Common myeloid progenitor, CD34-positive (primary cell): ENCODE measurements around the gene WDFY4.

ENCODE experiments used
- CTCF ChIA-PET: fragments of 350-600 bp; sonication (Branson Sonifier 250); formaldehyde crosslinking; loops from one replicate; lab custom pipeline; 2021; ENCODE audit warnings: antibody characterized with exemption; lab: Charles Lee
- POLR2A ChIA-PET: fragments of 350-600 bp; sonication (Branson Sonifier 250); formaldehyde crosslinking; loops from one replicate; lab custom pipeline; 2021; ENCODE audit warnings: antibody characterized with exemption; lab: Charles Lee
- DNase-seq, 3 donors: peaks; one replicate each; pipeline versions ENCODE4 v3.0.0 to v3.0.0-alpha.2; 2013
- H3K27ac ChIP-seq, 2 experiments: 1 replicate in 1 of 2; 2 replicates in 1 of 2; pipeline ENCODE4 v1.7.0; 2013; ENCODE audit warnings: inconsistent platforms in 2 of 2, low read length in 2 of 2, mild to moderate bottlenecking in 2 of 2, low read depth in 1 of 2, moderate library complexity in 1 of 2; ENCODE audit not compliant: severe bottlenecking in 2 of 2, insufficient read depth in 1 of 2, poor library complexity in 1 of 2
- H3K27me3 ChIP-seq, 5 experiments: replicated peaks in 2 of 5; 1 replicate in 3 of 5; 2 replicates in 2 of 5; pipeline versions ENCODE4 v1.6.1 to v1.7.0; 2013; ENCODE audit warnings: low read length in 4 of 5, mild to moderate bottlenecking in 2 of 5, moderate library complexity in 2 of 5, inconsistent platforms in 1 of 5; ENCODE audit not compliant: insufficient read depth in 5 of 5, control insufficient read depth in 4 of 5
- H3K36me3 ChIP-seq, 4 experiments: 1 replicate in 2 of 4; 2 replicates in 2 of 4; pipeline versions ENCODE4 v1.6.1 to v1.7.0; 2013; ENCODE audit warnings: low read length in 3 of 4, control low read depth in 1 of 4, mild to moderate bottlenecking in 1 of 4; ENCODE audit not compliant: control insufficient read depth in 4 of 4, insufficient read depth in 4 of 4
- H3K4me1 ChIP-seq, 4 experiments: 1 replicate in 3 of 4; 2 replicates in 1 of 4; pipeline versions ENCODE4 v1.6.1 to v1.7.1; 2013; ENCODE audit warnings: low read length in 3 of 4, mild to moderate bottlenecking in 3 of 4, control low read depth in 1 of 4, inconsistent platforms in 1 of 4, moderate library complexity in 1 of 4; ENCODE audit not compliant: control insufficient read depth in 4 of 4, insufficient read depth in 4 of 4; ENCODE audit errors: control extremely low read depth in 1 of 4
- H3K4me3 ChIP-seq, 7 experiments: 1 replicate in 4 of 7; 2 replicates in 3 of 7; pipeline versions ENCODE4 v1.5.1 to v1.7.0; 2013; ENCODE audit warnings: mild to moderate bottlenecking in 7 of 7, low read length in 6 of 7, moderate library complexity in 6 of 7, inconsistent platforms in 2 of 7, low read depth in 2 of 7, control low read depth in 1 of 7; ENCODE audit not compliant: insufficient read depth in 4 of 7, control insufficient read depth in 1 of 7; ENCODE audit errors: extremely low read depth in 1 of 7
- H3K9me3 ChIP-seq, 5 experiments: 1 replicate in 4 of 5; 2 replicates in 1 of 5; pipeline versions ENCODE4 v1.6.1 to v1.7.1; 2013; ENCODE audit warnings: low read length in 4 of 5, mild to moderate bottlenecking in 2 of 5, inconsistent platforms in 1 of 5, low read depth in 1 of 5, moderate library complexity in 1 of 5; ENCODE audit not compliant: control insufficient read depth in 4 of 5, insufficient read depth in 2 of 5; ENCODE audit errors: control extremely low read depth in 1 of 5
- WGBS: methylation state at CpG from one replicate; pipeline ENCODE4 v1.1.5; 2013; ENCODE audit not compliant: insufficient coverage; 5-methylcytosine and 5-hydroxymethylcytosine counted together

Gene WDFY4

GRCh38 chr10:48735836-48736390 is 51.2 kb downstream of the WDFY4 start:
- Histone ChIP-seq H3K4me3 (no peak overlapping the region), H3K9me3 (no peaks in the 10 kb centered on the region), H3K27ac (no peak overlapping the region), H3K27me3 (no peaks in the 10 kb centered on the region), H3K4me1 (no peaks in the 10 kb centered on the region), H3K36me3 (peaks cover 38 to 96% (median 63%) of the 10 kb centered on the region in 4 experiments)
- POLR2A ChIA-PET = no interaction called here
- no peak for DNase-seq
- CTCF ChIA-PET = no interaction called here
- 98% methylated on average over 7 of the region's 8 CpGs for WGBS

- Histone ChIP-seq H3K4me3 (no peak overlapping the region), H3K27ac (no peak overlapping the region), H3K9me3 (no peaks in the 10 kb centered on the region), H3K4me1 (no peaks in the 10 kb centered on the region), H3K36me3 (peaks cover 32 to 94% (median 60%) of the 10 kb centered on the region in 4 experiments), H3K27me3 (no peaks in the 10 kb centered on the region)
- no CpG with 5 or more reads among the region's 1 CpG for WGBS
- no peak for DNase-seq
- POLR2A ChIA-PET = no interaction called here
- CTCF ChIA-PET = interaction anchor here (1.3 kb wide), 1 partner anchor 78 kb away, joined by 4 read pairs; no protein-coding TSS in a partner anchor
Measured at GRCh38 chr10:48736596-48736995, 51.9 kb downstream of the WDFY4 start.

GRCh38 chr10:48737886-48738285 is 53.2 kb downstream of the WDFY4 start:
- Histone ChIP-seq H3K4me1 (no peaks in the 10 kb centered on the region), H3K27me3 (no peaks in the 10 kb centered on the region), H3K27ac (no peak overlapping the region), H3K36me3 (peaks cover 29 to 94% (median 56%) of the 10 kb centered on the region in 4 experiments), H3K4me3 (no peak overlapping the region), H3K9me3 (no peaks in the 10 kb centered on the region)
- WGBS = 100% methylated on average over 2 of the region's 2 CpGs
- POLR2A ChIA-PET = no interaction called here
- DNase-seq = no peak
- CTCF ChIA-PET = no interaction called here

- Histone ChIP-seq H3K4me1 (no peaks in the 10 kb centered on the region), H3K27ac (no peak overlapping the region), H3K27me3 (no peaks in the 10 kb centered on the region), H3K36me3 (peaks cover 27 to 94% (median 60%) of the 10 kb centered on the region in 4 experiments), H3K4me3 (no peak overlapping the region), H3K9me3 (peaks cover 0 to 3% (median 0%) of the 10 kb centered on the region in 5 experiments)
- 96% methylated on average over 3 of the region's 7 CpGs for WGBS
- DNase-seq = no peak
- ChIA-PET POLR2A (no interaction called here), CTCF (no interaction called here)
Measured at GRCh38 chr10:48739170-48739569, 54.5 kb downstream of the WDFY4 start.

GRCh38 chr10:48740015-48740707 is 55.5 kb downstream of the WDFY4 start:
- H3K27me3 ChIP-seq = no peaks in the 10 kb centered on the region
- H3K36me3 ChIP-seq = peaks cover 24 to 96% (median 61%) of the 10 kb centered on the region in 4 experiments
- 98% methylated on average over 8 of the region's 11 CpGs for WGBS
- no peak overlapping the region for H3K27ac ChIP-seq
- no peak overlapping the region for H3K4me3 ChIP-seq
- DNase-seq = no peak
- H3K4me1 ChIP-seq = no peaks in the 10 kb centered on the region
- ChIA-PET POLR2A (no interaction called here), CTCF (no interaction called here)
- peaks cover 0 to 3% (median 0%) of the 10 kb centered on the region in 5 experiments for H3K9me3 ChIP-seq

GRCh38 chr10:48740988-48741387 is 56.3 kb downstream of the WDFY4 start:
- WGBS = 100% methylated on average over 1 of the region's 2 CpGs
- H3K36me3 ChIP-seq = peaks cover 24 to 97% (median 62%) of the 10 kb centered on the region in 4 experiments
- no peak for DNase-seq
- peaks cover 0 to 8% (median 5%) of the 10 kb centered on the region in 5 experiments for H3K9me3 ChIP-seq
- no peaks in the 10 kb centered on the region for H3K4me1 ChIP-seq
- no peak overlapping the region for H3K27ac ChIP-seq
- CTCF ChIA-PET = no interaction called here
- POLR2A ChIA-PET = no interaction called here
- H3K4me3 ChIP-seq = no peak overlapping the region
- H3K27me3 ChIP-seq = no peaks in the 10 kb centered on the region
